DMS114 treated with DMSO at 0.1 percent for 48 hours (cell line): ENCODE measurements around the gene STK32C.
"Not testable (repeated sequence)": the region's sequence is repeated elsewhere in the genome, so short reads cannot be mapped to it uniquely, and the experiment has no call there.

Experiments
- DNase-seq: peaks from one replicate; lab custom pipeline; 2025; ENCODE audit not compliant: unreplicated experiment; lab: John Stamatoyannopoulos, UW

The STK32C gene

DNA sequence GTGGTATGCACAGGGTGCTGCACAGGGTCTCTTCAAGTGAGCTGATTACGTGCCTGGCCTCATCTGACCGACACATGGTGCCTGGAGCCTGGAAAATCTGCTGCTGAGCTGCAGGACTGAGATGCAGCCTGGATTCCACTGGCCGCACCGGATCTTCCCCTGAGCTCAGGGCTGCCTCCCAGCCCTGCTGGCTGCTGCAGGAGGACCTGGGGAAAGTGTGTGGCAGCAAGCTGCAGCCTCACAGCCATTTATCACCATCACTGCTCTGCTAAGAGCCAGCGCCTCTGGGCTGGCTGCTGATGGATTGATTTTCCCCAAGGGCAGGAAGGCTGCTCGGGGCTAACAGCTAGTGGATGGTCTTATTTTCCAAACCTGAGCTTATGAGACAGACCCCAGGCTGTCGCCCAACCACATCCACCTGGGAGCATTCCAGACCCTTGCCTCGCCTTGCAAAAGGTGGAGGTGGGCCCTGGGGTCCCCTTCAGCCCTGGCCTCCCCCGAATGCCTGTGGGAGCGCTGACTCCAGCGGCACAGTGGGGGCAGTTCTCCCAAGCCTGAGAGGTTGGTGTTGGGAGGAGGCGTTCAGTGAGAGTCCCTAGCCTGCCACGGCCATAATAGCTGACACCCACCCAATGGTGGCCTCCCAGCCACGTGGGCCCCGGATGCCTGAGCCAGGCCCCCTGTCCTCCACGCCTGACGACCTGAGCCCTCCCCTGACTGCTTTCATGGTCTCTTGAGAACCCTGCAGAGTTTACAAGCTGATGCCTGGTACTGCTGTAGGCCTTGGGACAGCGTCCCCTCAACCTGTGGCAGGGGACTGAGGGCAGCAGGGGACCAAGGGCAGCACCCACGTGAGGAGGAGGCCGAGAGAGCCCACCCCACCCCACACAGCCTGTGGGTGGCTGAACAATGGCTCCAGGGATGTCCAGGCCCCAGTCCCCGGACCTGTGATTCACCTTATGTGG is 38.2 kb downstream of the STK32C start:
- no peak for DNase-seq

DNA sequence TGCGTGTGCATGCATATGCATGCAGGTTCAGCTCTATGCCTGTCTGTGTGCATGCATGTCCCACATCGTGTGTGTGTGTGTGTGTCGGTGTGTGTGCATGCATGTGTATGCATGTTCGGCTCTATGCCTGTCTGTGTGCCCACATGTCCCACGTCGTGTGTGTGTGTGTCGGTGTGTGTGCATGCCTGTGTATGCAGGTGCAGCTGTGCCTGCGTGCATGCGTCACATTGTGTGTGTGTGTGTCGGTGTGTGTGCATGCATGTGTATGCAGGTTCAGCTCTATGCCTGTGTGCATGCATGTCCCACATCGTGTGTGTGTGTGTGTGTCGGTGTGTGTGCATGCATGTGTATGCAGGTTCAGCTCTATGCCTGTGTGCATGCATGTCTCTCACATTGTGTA is 39.8 kb downstream of the STK32C start:
- not testable (repeated sequence) for DNase-seq

DNA sequence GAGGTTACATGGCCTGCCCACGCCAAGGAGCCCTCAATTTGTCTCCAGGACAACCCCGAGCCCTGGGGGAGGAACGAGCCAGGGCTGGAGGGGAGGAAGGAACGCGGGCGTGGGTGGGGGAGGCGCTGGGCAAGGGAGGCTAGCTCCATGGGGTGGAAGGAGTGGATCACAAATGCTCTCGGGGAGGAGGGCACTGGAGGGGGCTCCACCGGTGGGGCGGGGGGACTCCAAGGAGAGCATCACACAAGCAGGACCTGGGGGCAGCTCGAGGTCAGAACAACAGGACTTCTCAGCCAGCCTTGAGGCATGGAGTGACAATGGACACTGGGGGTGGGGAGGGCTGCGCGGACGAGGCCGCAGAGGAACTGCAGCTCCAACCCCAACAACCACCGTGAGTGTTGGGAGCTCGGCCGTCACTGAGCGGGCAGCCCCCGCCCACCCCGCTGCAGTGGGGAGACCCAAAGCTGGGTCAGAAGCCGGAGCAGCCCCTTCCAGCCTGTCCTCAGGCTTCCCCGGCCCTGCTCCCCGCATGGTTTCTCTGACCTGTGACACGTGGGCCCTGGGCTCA is 41.1 kb downstream of the STK32C start:
- DNase-seq = no peak

DNA sequence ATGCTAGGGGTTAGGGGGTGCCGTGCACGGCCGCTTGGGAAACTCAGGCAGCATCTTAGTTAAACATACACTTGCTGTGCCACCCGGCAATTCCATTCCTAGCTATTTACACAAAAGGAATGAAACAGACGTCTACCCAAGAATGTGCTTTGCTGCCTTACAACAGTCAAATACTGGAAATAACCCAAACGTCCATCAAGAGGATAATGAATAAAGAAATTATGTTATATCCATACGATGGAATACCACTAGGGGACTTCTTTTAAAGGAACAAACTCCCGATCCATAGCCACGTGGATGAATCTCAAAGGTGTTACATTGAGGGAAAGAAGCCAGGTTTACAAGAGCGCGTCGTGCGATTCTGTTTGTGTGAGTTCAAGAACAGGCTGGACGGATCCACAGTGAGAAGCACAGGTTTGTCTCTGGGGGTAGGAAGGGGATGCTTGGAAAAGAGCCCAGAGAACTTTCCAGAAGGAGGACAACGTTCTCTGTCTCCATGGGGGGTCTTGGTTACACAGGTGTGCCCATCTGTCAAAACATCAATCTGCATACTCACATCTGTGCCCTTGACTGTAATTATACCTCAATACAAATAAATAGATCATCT is 41.8 kb downstream of the STK32C start:
- no peak for DNase-seq

DNA sequence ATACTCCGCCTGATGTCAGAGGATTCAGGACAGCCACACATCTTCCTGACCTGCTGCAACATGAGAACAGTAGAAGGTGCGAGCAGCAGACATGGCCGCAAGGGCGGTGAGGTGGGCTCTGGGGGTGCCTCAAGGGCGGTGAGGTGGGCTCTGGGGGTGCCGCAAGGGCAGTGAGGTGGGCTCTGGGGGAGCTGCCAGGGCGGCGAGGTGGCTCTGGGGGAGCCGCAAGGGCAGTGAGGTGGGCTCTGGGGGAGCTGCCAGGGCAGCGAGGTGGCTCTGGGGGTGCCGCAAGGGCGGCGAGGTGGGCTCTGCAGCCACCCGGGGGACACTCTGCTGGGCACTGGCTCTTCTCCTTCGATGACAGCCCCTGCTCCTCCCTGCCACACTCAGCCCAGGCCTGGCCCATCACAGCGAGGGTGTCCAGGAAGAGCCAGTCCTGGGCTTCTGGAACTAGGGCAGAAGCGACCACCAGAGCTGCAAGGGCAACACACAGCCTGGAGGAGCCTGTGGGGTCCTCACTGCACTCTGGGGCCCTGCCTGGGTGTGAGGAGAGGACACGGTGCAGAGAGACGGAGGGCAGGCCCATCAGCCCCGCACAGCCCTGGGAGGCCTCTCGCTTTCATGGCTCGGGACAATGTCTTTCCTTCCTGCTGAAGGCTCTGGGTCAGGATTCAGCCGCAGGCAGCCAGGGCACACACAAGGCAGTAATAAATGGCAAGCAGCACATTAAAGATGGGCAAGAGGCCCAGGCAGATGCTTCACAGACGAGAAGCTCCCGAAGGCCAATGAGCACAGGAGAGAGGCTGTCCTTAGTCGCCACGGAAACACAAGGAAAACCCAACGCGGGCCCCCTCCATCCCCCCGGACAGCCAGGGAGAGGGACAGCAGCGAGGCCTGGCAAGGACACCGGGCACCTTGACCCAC is 42.5 kb downstream of the STK32C start:
- no peak for DNase-seq

DNA sequence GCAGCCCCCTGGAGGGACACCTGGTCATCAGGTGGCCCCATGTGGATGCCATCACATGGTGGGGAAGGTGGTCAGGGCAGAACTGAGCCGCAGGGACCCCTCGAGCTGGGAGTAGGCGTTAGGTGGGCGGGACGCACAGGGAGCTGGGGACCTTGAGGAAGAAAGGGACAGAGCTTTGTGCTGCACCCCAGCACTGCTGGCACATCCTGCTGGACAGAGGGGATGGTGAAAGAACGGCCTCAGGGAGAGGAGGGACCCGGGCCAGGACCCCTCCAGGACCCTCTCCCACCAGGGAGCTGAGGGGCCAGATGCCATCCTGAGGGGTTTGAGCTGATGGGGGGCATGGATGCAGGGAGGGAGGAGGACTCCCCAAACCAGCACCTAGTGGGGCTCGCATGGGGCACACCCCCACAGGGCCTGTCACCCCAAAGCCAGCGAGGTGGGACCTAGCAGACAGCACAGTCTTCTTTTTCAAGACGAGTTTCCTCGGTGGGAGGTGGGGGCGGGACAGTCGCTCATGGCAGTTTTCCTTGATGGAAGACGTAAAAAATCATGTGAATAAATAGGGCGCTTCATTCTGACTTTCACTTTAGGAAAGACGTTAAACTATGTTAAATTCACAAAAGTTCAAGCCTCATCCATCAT is 43.3 kb downstream of the STK32C start:
- no peak for DNase-seq

DNA sequence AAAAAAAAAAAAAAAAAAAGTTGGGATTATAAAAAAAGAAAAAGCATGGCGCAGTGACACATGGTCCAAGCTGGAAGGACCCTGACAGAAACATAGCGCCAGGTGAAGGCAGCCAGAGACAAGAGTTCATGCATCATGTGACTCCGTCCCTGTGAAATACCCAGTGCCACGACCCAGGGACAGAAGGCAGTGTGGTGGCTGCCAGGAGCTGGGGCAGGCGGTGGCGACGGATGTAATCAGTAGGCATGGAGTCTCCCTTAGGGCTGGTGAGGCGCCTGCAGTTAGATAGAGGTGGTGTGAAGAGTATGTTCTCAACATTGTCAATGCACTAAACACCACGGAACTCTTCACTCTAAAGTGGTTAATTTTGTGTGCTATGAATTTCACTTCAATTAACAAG is 43.9 kb downstream of the STK32C start:
- DNase-seq = no peak

DNA sequence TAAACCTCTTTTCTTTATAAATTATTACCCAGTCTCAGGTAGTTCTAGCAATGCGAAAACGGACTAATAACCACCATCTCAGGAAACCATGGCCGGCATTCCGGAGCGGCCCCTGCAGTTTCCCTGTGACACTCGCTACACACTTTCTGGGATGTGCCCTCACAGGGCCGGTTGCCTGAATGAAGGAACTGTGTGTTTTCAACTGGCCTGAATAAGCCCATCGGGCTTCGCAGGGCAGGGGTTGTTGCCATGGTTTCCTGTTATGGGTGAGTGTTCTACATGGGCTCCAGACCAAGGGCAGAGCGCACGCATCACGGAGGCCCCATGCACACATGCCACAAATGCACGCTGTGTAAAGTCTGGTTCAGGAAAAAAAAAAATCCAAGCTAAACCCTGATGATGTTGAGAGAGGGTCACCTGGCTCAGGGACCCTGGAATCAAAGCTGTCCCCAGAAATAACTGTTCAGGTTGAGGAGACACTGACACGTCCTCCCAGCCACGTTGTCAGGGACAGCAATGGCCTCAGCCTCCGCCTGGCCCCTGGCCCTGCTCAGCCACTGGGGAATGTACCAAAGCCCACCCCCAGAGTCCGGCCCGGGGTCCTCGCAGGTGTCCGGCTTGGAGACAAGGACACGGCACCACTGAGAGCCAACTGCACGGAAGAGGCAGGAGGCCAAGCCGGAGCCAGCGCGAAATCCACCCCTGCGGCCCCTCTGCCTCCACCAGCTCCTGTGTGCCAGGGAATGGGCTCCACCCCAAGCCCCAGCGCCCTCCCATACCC is 47.9 kb downstream of the STK32C start:
- DNase-seq = no peak

DNA sequence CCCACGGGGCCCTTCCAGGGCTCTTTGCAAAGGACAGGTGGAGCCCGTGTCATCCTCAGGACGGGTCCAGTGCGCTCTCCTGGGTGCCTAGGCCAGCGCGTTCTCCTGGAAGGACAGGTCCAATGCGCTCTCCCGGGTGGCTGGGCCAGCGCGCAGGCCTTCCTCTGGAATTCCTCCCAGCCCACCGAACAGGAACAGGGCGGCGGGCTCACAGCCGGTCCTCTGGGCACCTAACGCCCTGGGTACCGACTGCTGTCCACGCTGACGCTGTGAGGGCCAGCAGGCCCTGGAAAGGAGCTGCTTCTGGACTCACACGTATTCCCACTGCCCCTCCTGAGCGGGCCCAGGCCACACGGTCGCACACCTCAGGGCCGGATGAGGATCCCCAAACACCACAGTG is 49.3 kb downstream of the STK32C start:
- no peak for DNase-seq

DNA sequence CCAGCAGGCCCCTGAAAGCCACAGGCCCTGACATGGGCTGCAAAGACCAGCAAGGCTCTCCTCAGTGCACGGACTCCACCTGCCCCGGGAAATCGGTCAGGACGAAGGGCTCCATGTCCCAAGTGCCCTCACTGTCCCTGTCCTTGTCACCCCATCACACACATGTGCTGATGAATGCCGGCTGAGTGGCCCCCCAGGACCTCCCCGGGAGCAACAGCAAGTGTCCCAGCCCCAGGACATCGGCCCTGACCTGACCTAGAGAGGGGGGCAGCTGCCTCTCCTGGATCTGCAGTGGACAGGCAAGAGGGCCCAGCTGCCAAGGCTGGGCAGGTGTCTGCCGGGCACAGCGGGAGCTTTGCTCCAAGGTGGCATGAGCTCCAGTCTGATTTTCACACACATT is 49.8 kb downstream of the STK32C start:
- DNase-seq = no peak

DNA sequence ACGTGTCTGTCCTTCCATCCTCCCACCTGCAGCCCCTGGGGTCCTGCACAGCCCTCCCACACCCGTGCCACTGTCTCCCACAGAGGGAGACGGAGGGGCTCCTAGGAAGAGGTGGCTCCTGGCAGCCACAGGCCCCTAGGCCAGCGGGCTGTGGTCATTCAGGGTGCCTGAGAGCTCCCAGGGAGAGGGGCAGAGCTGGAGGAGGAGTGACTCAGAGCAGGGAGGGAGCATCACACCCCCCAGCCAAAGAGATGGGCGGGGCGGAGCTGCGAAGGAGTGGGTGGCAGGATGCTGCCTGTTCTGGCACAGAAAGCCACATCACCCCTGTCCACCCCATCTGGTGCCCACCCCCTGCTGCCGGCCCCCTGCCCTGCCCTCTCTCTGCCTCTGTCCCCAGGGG is 50.5 kb downstream of the STK32C start:
- DNase-seq = no peak

DNA sequence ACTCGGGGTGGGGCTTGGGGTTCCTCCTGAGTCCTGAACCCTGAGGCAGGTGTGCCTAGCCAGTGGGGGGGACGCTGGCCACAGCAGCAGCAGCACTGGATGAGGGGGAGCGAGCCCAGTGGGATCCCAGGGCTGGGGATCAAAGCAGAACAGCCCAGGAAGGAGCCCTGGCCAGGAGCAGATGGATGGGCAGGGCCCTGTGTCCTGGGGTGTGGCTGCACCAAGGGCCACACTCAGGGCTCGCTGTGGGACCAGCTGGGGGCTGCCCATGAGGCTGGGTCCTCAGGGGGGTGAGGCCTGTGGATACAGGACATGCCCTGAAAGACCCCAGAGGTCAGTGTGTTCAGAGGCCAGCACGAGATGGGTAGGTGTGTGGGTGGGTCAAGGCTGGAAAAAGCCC is 50.9 kb downstream of the STK32C start:
- DNase-seq = no peak

DNA sequence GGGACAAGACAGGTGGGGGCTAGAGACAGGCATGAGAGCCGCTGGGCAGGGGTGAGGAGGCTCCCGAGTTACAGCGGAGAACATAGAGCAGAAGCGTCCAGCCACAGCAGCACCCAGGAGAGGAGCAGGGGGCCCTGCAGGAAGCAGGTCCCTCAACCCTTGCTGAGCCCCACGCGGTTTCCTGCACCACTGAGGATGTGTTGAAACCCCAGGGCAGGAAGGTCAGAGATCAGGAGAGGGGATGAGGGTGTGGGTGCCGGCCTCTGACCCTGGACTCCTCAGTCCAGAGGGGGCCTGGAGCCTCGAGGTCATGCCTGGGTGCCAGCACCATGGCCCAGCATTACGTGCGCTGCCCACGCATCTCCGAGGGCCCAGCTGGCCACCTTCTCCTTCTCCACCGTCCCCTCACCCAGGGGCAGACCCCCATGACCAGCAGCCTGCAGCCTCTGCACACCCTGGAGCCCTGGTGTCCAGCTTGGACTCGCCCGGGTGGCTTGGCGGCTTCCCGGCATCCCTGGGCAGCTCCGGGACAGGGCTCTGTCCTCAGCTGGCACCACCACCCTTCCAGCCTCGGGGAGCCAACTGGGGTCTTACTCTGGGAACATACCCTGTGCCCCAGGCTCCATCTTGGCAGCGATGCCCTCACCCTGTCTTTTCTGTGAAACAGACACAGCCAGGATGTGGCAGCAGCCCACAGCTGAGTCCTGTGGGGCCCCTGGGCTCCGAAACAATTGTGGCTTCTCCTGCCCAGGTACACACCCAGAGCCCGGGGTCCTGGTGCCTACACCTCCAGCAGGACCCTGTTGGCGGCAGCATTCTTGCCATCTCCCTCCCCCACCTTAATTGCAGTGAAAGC is 52.0 kb downstream of the STK32C start:
- no peak for DNase-seq

DNA sequence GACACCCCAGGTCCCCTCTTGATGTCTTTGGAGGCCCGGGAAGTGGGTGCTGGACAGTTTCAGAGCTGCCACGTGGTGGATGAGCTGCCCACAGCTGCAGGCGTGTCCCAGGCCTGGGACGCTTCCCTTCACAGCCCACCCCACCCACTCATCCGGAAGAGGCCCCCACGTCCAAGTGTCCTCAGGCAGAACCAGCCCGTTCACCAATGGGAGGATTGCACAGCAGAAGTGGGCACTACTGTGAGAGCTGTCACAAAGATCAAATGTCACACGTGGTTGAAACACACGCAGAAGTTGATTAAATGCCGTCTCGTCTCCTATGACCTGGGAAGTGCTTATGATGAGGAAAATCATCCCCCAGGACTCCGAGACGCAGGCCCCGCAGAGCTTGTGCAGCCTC is 52.9 kb downstream of the STK32C start:
- DNase-seq = no peak

DNA sequence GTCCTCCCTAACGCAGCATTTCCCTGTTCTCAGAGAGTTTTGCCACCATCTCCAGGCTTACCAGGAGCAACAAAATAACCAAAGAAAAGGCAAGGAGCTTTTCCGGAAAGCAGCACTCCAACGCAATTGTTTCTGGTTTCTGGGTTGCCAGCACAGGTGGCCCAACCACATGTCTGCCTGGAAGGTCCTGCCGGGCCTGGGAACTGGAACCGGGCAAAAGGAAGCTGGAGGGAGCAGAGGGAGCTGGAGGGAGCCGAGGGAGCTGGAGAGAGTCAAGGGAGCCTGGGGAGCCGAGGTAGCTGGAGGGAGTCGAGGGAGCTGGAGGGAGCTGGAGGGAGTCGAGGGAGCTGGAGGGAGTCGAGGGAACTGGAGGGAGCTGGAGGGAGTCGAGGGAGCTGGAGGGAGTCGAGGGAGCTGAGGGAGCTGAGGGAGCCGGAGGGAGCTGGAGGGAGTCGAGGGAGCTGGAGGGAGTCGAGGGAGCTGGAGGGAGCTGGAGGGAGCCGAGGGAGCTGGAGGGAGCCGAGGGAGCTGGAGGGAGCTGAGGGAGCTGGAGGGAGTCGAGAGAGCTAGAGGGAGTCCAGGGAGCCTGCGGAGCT is 54.6 kb downstream of the STK32C start:
- no peak for DNase-seq

DNA sequence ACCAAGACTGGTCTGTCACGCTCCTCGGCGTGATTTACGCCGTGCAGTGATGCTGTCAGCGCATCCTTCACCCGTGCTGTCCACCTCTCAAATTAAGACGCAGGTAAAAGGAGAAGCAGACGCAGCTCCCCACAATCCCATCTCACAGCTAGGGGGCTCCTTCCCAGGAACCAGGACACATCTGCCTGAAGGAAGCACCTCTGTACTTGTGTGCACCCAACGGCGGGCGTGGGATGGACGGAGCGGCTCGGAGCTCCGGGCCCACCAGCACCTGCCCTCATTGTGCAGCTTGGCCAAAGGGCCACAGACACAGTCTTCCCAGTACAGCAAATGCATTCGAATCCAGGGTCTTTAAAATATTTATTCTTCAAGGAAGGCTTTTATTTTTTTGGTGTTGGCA is 55.3 kb downstream of the STK32C start:
- no peak for DNase-seq

DNA sequence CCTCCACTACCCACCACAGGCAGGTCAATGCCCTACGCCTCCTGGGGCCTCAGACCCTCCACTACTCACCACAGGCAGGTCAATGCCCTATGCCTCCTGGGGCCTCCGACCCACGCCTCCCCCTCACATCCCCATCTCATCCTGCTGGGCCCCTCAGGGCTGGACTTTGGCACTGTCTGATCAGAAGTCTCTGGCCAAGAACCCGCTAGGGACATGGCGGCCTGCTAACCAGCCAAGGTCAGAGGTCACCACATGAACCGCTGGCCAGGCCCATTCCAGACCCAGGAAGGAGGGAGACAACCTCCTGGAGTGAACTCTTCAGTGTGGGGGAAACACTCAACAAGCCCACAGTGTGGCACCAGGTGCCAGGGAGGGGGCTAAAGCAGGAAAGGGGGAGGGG is 55.8 kb downstream of the STK32C start:
- no peak for DNase-seq
